ENCODE data around the gene KAZALD1.
A peak's percentile ranks its signal among the peaks of the same experiment; 100 is the strongest.

KAZALD1 gene

GRCh38 chr10:101041252-101041761, 20.5 kb upstream of the KAZALD1 start:
- Histone ChIP-seq H3K36me3 (ENCODE audit: control insufficient read depth in 1 of 2, insufficient read depth in 2 of 2, low read depth in 1 of 2, low read length in 2 of 2) (peaks cover 43% of the 10 kb centered on the region in 2 experiments), H4K8ac (ENCODE audit: low read length) (no peak overlapping the region)
- WGBS = 37% methylated on average over 6 of the region's 6 CpGs

GRCh38 chr10:101042118-101042517, 19.7 kb upstream of the KAZALD1 start:
- Histone ChIP-seq H3K36me3 (ENCODE audit: control insufficient read depth in 1 of 2, insufficient read depth in 2 of 2, low read depth in 1 of 2, low read length in 2 of 2) (peaks cover 34 to 35% of the 10 kb centered on the region in 2 experiments), H4K91ac (ENCODE audit: low read length) (peak overlapping the region; percentile 81), H3K4me1 (ENCODE audit: control insufficient read depth, insufficient read depth, low read depth, low read length) (peaks cover 9% of the 10 kb centered on the region), H3K4me2 (ENCODE audit: low read length, poor library complexity, severe bottlenecking) (peak overlapping the region; percentile 65), H3K9ac (ENCODE audit: low read length) (peak overlapping the region; percentile 91), H3K4ac (ENCODE audit: low read depth in 1 of 2, low read length in 2 of 2) (no peak overlapping the region), H3K9me3 (ENCODE audit: control insufficient read depth, low read length) (no peaks in the 10 kb centered on the region), H2BK12ac (ENCODE audit: low read length in 2 of 2) (no peak overlapping the region), H3K4me3 (ENCODE audit: insufficient read depth in 1 of 2, low read depth in 1 of 2, low read length in 2 of 2) (peak overlapping the region in 1 of 2 experiments; percentile 81), H2AFZ (ENCODE audit: low read depth, low read length) (no peak overlapping the region), H2BK120ac (ENCODE audit: low read depth, low read length) (no peak overlapping the region), H3K79me1 (replicated peaks; ENCODE audit: low read length, poor library complexity, severe bottlenecking) (peaks cover 14% of the 10 kb centered on the region), H3K23ac (ENCODE audit: low read length in 2 of 2) (no peak overlapping the region), H2AK5ac (ENCODE audit: low read length, severe bottlenecking) (no peak overlapping the region), H2BK5ac (ENCODE audit: low read depth, low read length, poor library complexity, severe bottlenecking) (no peak overlapping the region), H4K8ac (ENCODE audit: low read length) (peak overlapping the region; percentile 52), H3K18ac (ENCODE audit: low read depth in 1 of 2, low read length in 2 of 2) (peak overlapping the region in 1 of 2 experiments; percentile 77), H3K27ac (ENCODE audit: low read length, poor library complexity, severe bottlenecking) (peak overlapping the region; percentile 88), H2BK15ac (ENCODE audit: low read depth, poor library complexity, severe bottlenecking) (no peak overlapping the region), H3K14ac (ENCODE audit: low read length in 2 of 2) (no peak overlapping the region), H3K27me3 (ENCODE audit: control insufficient read depth in 1 of 2, insufficient read depth in 1 of 2, low read length in 2 of 2) (peaks cover 10 to 12% of the 10 kb centered on the region in 2 experiments)
- WGBS = 79% methylated on average over 4 of the region's 4 CpGs
- DNase-seq = no peak

More at GRCh38 chr10:101041252-101041761, 20.5 kb upstream of the KAZALD1 start:
- Histone ChIP-seq H2BK120ac (ENCODE audit: low read depth, low read length) (no peak overlapping the region), H3K23ac (ENCODE audit: low read length in 2 of 2) (no peak overlapping the region), H2BK15ac (ENCODE audit: low read depth, poor library complexity, severe bottlenecking) (no peak overlapping the region), H4K91ac (ENCODE audit: low read length) (no peak overlapping the region), H2BK12ac (ENCODE audit: low read length in 2 of 2) (no peak overlapping the region), H3K79me1 (replicated peaks; ENCODE audit: low read length, poor library complexity, severe bottlenecking) (peaks cover 21% of the 10 kb centered on the region), H3K4ac (ENCODE audit: low read depth in 1 of 2, low read length in 2 of 2) (no peak overlapping the region), H3K9me3 (ENCODE audit: control insufficient read depth, low read length) (no peaks in the 10 kb centered on the region), H2BK5ac (ENCODE audit: low read depth, low read length, poor library complexity, severe bottlenecking) (no peak overlapping the region), H2AFZ (ENCODE audit: low read depth, low read length) (no peak overlapping the region), H2AK5ac (ENCODE audit: low read length, severe bottlenecking) (no peak overlapping the region), H3K4me1 (ENCODE audit: control insufficient read depth, insufficient read depth, low read depth, low read length) (peaks cover 5% of the 10 kb centered on the region), H3K27ac (ENCODE audit: low read length, poor library complexity, severe bottlenecking) (no peak overlapping the region), H3K4me3 (ENCODE audit: insufficient read depth in 1 of 2, low read depth in 1 of 2, low read length in 2 of 2) (no peak overlapping the region), H3K18ac (ENCODE audit: low read depth in 1 of 2, low read length in 2 of 2) (no peak overlapping the region), H3K14ac (ENCODE audit: low read length in 2 of 2) (no peak overlapping the region), H3K9ac (ENCODE audit: low read length) (no peak overlapping the region), H3K27me3 (ENCODE audit: control insufficient read depth in 1 of 2, insufficient read depth in 1 of 2, low read length in 2 of 2) (peaks cover 3 to 4% of the 10 kb centered on the region in 2 experiments), H3K4me2 (ENCODE audit: low read length, poor library complexity, severe bottlenecking) (no peak overlapping the region)
- peak; percentile 89 for DNase-seq

GRCh38 chr10:101042667-101043362, 19.0 kb upstream of the KAZALD1 start:
- H3K14ac ChIP-seq (ENCODE audit: low read length in 2 of 2) = peak overlapping the region in 1 of 2 experiments; percentile 31
- peak overlapping the region; percentile 67 for H3K4me2 ChIP-seq (ENCODE audit: low read length, poor library complexity, severe bottlenecking)
- H3K36me3 ChIP-seq (ENCODE audit: control insufficient read depth in 1 of 2, insufficient read depth in 2 of 2, low read depth in 1 of 2, low read length in 2 of 2) = peaks cover 27 to 28% of the 10 kb centered on the region in 2 experiments
- H3K27ac ChIP-seq (ENCODE audit: low read length, poor library complexity, severe bottlenecking) = peak overlapping the region; percentile 88
- H4K8ac ChIP-seq (ENCODE audit: low read length) = peak overlapping the region; percentile 93
- peak overlapping the region; percentile 91 for H3K9ac ChIP-seq (ENCODE audit: low read length)
- no peaks in the 10 kb centered on the region for H3K9me3 ChIP-seq (ENCODE audit: control insufficient read depth, low read length)
- peak overlapping the region; percentile 54 to 81 for H3K4me3 ChIP-seq (ENCODE audit: insufficient read depth in 1 of 2, low read depth in 1 of 2, low read length in 2 of 2)
- H2BK15ac ChIP-seq (ENCODE audit: low read depth, poor library complexity, severe bottlenecking) = no peak overlapping the region
- H3K4ac ChIP-seq (ENCODE audit: low read depth in 1 of 2, low read length in 2 of 2) = peak overlapping the region; percentile 42 to 93
- peak overlapping the region; percentile 81 to 85 for H3K18ac ChIP-seq (ENCODE audit: low read depth in 1 of 2, low read length in 2 of 2)
- H3K27me3 ChIP-seq (ENCODE audit: control insufficient read depth in 1 of 2, insufficient read depth in 1 of 2, low read length in 2 of 2) = peaks cover 17 to 19% of the 10 kb centered on the region in 2 experiments
- peak overlapping the region; percentile 74 for H2BK120ac ChIP-seq (ENCODE audit: low read depth, low read length)
- no peak overlapping the region for H2BK12ac ChIP-seq (ENCODE audit: low read length in 2 of 2)
- H3K79me1 ChIP-seq (replicated peaks; ENCODE audit: low read length, poor library complexity, severe bottlenecking) = peaks cover 11% of the 10 kb centered on the region
- peak overlapping the region; percentile 76 for H2AFZ ChIP-seq (ENCODE audit: low read depth, low read length)
- no peak overlapping the region for H2AK5ac ChIP-seq (ENCODE audit: low read length, severe bottlenecking)
- DNase-seq = peak; percentile 98
- peak overlapping the region; percentile 85 for H2BK5ac ChIP-seq (ENCODE audit: low read depth, low read length, poor library complexity, severe bottlenecking)
- 2% methylated on average over 37 of the region's 40 CpGs for WGBS
- H3K4me1 ChIP-seq (ENCODE audit: control insufficient read depth, insufficient read depth, low read depth, low read length) = peaks cover 11% of the 10 kb centered on the region
- peak overlapping the region; percentile 81 for H4K91ac ChIP-seq (ENCODE audit: low read length)
- H3K23ac ChIP-seq (ENCODE audit: low read length in 2 of 2) = no peak overlapping the region

GRCh38 chr10:101043363-101043707, 18.5 kb upstream of the KAZALD1 start:
- WGBS = 47% methylated on average over 2 of the region's 2 CpGs
- Histone ChIP-seq H3K79me1 (replicated peaks; ENCODE audit: low read length, poor library complexity, severe bottlenecking) (peaks cover 8% of the 10 kb centered on the region), H3K14ac (ENCODE audit: low read length in 2 of 2) (no peak overlapping the region), H3K9me3 (ENCODE audit: control insufficient read depth, low read length) (no peaks in the 10 kb centered on the region), H3K18ac (ENCODE audit: low read depth in 1 of 2, low read length in 2 of 2) (peak overlapping the region; percentile 81 to 85), H3K36me3 (ENCODE audit: control insufficient read depth in 1 of 2, insufficient read depth in 2 of 2, low read depth in 1 of 2, low read length in 2 of 2) (peaks cover 22 to 23% of the 10 kb centered on the region in 2 experiments), H3K4me1 (ENCODE audit: control insufficient read depth, insufficient read depth, low read depth, low read length) (peaks cover 15% of the 10 kb centered on the region), H3K4me3 (ENCODE audit: insufficient read depth in 1 of 2, low read depth in 1 of 2, low read length in 2 of 2) (peak overlapping the region; percentile 54 to 81), H3K4me2 (ENCODE audit: low read length, poor library complexity, severe bottlenecking) (peak overlapping the region; percentile 67), H2AK5ac (ENCODE audit: low read length, severe bottlenecking) (no peak overlapping the region), H3K27ac (ENCODE audit: low read length, poor library complexity, severe bottlenecking) (peak overlapping the region; percentile 88), H3K9ac (ENCODE audit: low read length) (peak overlapping the region; percentile 91), H3K27me3 (ENCODE audit: control insufficient read depth in 1 of 2, insufficient read depth in 1 of 2, low read length in 2 of 2) (peaks cover 22 to 24% of the 10 kb centered on the region in 2 experiments), H2AFZ (ENCODE audit: low read depth, low read length) (peak overlapping the region; percentile 76), H2BK5ac (ENCODE audit: low read depth, low read length, poor library complexity, severe bottlenecking) (peak overlapping the region; percentile 85), H2BK15ac (ENCODE audit: low read depth, poor library complexity, severe bottlenecking) (no peak overlapping the region), H3K4ac (ENCODE audit: low read depth in 1 of 2, low read length in 2 of 2) (peak overlapping the region; percentile 5 to 93), H2BK120ac (ENCODE audit: low read depth, low read length) (peak overlapping the region; percentile 74), H4K91ac (ENCODE audit: low read length) (peak overlapping the region; percentile 81), H2BK12ac (ENCODE audit: low read length in 2 of 2) (no peak overlapping the region), H4K8ac (ENCODE audit: low read length) (peak overlapping the region; percentile 93), H3K23ac (ENCODE audit: low read length in 2 of 2) (no peak overlapping the region)
- DNase-seq = no peak

Measured in mesenchymal stem cell (in vitro differentiated cells and primary cell).